ENCODE results near the gene NBEA. TPM values are rescaled to one million over a fixed set of nuclear protein-coding genes. Genes with fewer than 3 reads are reported as not detected.

Gene NBEA
- total RNA-seq, 1 donor from 2014 or later, result 6.1 TPM

DNA sequence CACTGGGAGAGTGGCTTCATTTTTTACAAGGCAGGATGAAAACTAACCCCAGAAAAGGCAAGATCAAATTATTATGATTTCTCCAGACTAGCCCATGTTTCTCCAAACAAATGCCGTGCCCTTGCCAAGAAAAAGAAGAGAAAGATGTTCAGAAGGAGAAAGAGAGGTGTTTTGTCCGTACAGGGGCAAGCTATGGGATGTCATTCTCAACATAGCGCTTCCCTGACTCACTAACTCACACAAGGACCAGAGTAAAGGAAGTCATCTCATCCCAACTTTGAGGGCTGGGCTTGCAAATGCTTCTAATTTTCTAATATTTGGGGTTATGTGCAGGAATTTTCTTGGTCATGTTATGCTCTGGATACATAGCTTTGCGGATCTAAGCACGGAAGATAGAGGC lies 758.6 kb downstream of the NBEA start:
- no peaks in the 10 kb centered on the region for H3K27me3 ChIP-seq (ENCODE audit: control insufficient read depth, insufficient read depth, low read length)
- no peaks in the 10 kb centered on the region for H3K36me3 ChIP-seq (ENCODE audit: control insufficient read depth, insufficient read depth, low read length)
- DNase-seq (ENCODE audit: low read depth), result no peak
- TF ChIP-seq, protein P1, sequence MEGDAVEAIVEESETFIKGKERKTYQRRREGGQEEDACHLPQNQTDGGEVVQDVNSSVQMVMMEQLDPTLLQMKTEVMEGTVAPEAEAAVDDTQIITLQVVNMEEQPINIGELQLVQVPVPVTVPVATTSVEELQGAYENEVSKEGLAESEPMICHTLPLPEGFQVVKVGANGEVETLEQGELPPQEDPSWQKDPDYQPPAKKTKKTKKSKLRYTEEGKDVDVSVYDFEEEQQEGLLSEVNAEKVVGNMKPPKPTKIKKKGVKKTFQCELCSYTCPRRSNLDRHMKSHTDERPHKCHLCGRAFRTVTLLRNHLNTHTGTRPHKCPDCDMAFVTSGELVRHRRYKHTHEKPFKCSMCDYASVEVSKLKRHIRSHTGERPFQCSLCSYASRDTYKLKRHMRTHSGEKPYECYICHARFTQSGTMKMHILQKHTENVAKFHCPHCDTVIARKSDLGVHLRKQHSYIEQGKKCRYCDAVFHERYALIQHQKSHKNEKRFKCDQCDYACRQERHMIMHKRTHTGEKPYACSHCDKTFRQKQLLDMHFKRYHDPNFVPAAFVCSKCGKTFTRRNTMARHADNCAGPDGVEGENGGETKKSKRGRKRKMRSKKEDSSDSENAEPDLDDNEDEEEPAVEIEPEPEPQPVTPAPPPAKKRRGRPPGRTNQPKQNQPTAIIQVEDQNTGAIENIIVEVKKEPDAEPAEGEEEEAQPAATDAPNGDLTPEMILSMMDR (IDR thresholded peaks at IDR 0.05; ENCODE audit: insufficient read depth, low read length, poor library complexity, severe bottlenecking), result no peak
- no peak overlapping the region for H3K4me3 ChIP-seq (ENCODE audit: low read depth, low read length)

DNA sequence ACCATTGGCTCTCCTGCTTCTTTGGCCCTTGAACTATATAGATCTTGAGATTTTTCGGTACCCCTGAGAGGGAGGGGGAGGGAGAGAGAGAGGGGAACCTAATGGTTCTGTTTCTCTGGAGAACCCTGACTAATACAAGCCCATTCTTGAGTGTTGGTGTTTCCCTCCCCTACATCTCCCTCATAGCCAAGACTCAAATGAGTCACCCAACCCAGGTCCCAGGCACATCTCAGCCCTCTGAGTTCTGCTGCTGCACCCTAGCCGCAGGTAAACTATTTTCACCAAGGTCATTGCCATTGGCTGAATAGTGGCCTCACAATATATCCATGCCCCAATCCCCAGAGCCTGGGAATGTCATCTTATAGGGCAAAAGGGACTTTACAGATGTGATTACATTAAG lies 760.2 kb downstream of the NBEA start:
- no peak for DNase-seq (ENCODE audit: low read depth)
- TF ChIP-seq, protein P1 (IDR thresholded peaks at IDR 0.05; ENCODE audit: insufficient read depth, low read length, poor library complexity, severe bottlenecking), result no peak

DNA sequence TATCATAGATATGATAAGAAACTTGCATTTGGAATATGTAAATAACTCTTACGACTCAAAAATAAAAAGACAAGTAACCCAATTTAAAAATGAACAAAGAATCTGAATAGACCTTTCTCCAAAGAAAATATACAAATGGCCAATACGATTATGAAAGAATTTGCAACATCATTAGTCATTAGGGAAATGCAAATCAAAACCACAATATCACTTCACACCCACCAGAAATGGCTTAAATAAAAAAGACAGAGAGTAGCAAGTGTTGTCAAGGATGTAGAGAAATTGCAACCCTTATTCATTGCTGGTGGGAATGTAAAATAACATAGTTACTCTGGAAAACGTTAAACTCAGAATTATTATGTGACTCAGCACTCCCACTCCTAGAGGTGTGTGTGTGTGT lies 761.0 kb downstream of the NBEA start:
- no peak overlapping the region for H3K4me3 ChIP-seq (ENCODE audit: low read depth, low read length)
- H3K36me3 ChIP-seq (ENCODE audit: control insufficient read depth, insufficient read depth, low read length), result no peaks in the 10 kb centered on the region
- no peak for DNase-seq (ENCODE audit: low read depth)

More for the DNA sequence above, 760.2 kb downstream of the NBEA start:
- H3K27me3 ChIP-seq (ENCODE audit: control insufficient read depth, insufficient read depth, low read length), result no peaks in the 10 kb centered on the region
- no peak overlapping the region for H3K4me3 ChIP-seq (ENCODE audit: low read depth, low read length)
- no peaks in the 10 kb centered on the region for H3K36me3 ChIP-seq (ENCODE audit: control insufficient read depth, insufficient read depth, low read length)

DNA sequence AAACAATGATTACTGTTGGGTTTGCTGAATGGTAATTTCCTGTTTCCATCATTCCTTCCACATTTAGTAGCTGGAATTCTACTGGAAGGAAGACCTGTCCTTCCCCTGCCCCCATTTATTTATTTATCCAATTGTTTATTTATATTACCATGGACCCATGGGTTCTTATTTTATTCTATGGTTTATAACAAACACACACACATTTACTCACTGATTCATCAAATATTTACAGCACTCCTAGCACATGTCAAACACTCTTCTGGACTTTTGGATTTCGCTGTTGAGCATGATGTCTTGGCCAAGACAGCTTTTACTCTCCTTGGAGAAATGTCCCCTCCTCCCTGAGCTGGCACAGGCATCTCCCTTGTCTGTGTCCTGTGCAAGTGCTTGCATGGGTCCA lies 762.3 kb downstream of the NBEA start:
- Histone ChIP-seq H3K27me3 (ENCODE audit: control insufficient read depth, insufficient read depth, low read length) (no peaks in the 10 kb centered on the region), H3K36me3 (ENCODE audit: control insufficient read depth, insufficient read depth, low read length) (no peaks in the 10 kb centered on the region), H3K4me3 (ENCODE audit: low read depth, low read length) (no peak overlapping the region)
- TF ChIP-seq, protein P1 (IDR thresholded peaks at IDR 0.05; ENCODE audit: insufficient read depth, low read length, poor library complexity, severe bottlenecking), result no peak
- no peak for DNase-seq (ENCODE audit: low read depth)

More for the DNA sequence above, 761.0 kb downstream of the NBEA start:
- H3K27me3 ChIP-seq (ENCODE audit: control insufficient read depth, insufficient read depth, low read length), result no peaks in the 10 kb centered on the region
- TF ChIP-seq, protein P1 (IDR thresholded peaks at IDR 0.05; ENCODE audit: insufficient read depth, low read length, poor library complexity, severe bottlenecking), result no peak

GRCh38 chr13:35706281-35706680 lies 764.2 kb downstream of the NBEA start:
- TF ChIP-seq, protein P1 (IDR thresholded peaks at IDR 0.05; ENCODE audit: insufficient read depth, low read length, poor library complexity, severe bottlenecking), result no peak
- no peak overlapping the region for H3K4me3 ChIP-seq (ENCODE audit: low read depth, low read length)
- no peak for DNase-seq (ENCODE audit: low read depth)
- H3K27me3 ChIP-seq (ENCODE audit: control insufficient read depth, insufficient read depth, low read length), result no peaks in the 10 kb centered on the region
- no peaks in the 10 kb centered on the region for H3K36me3 ChIP-seq (ENCODE audit: control insufficient read depth, insufficient read depth, low read length)

DNA sequence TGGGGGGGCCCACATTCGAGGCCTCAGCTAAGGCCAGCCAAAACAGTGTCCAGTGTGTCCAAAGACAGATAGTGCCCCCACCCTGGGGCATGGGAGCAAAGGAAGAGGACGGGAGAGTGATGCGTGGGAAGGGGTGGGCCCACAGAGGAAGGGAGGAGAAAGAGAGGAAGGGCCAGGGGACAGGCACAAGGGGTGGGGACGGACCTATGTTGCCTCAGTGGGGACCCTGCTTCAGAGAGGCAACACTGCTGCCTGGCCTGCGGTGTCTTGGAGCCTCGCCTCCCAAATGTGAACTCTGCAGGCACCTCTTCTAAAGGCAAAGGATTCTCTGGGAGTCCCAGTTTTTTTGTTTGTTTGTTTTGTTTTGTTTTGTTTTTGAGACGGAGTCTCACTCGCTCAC lies 764.7 kb downstream of the NBEA start:
- no peaks in the 10 kb centered on the region for H3K27me3 ChIP-seq (ENCODE audit: control insufficient read depth, insufficient read depth, low read length)
- no peak for DNase-seq (ENCODE audit: low read depth)
- no peaks in the 10 kb centered on the region for H3K36me3 ChIP-seq (ENCODE audit: control insufficient read depth, insufficient read depth, low read length)
- no peak overlapping the region for H3K4me3 ChIP-seq (ENCODE audit: low read depth, low read length)
- TF ChIP-seq, protein P1 (IDR thresholded peaks at IDR 0.05; ENCODE audit: insufficient read depth, low read length, poor library complexity, severe bottlenecking), result no peak

Measured in kidney epithelial cell (primary cell).